OCI-LY7 (cell line): ENCODE measurements around the gene RPS6KA2. TPM values are rescaled to one million over a fixed set of nuclear protein-coding genes. Genes with fewer than 3 reads are reported as not detected.

ENCODE experiments used
- BruUV-seq: library from RNA; stranded (reverse); fragments of 400-500 nt; replicated peaks from 2 replicates; lab custom pipeline; 2021; lab: Mats Ljungman, UMichigan
- CTCF ChIA-PET: fragments of 300-600 bp; sonication (Branson Sonifier 250); formaldehyde crosslinking; loops from one replicate; lab custom pipeline; 2022; ENCODE audit warnings: antibody characterized with exemption; ENCODE audit not compliant: unreplicated experiment; lab: Charles Lee
- POLR2A ChIA-PET: fragments of 300-600 bp; sonication (Branson Sonifier 250); formaldehyde crosslinking; loops from one replicate; lab custom pipeline; 2022; ENCODE audit warnings: antibody characterized with exemption; lab: Charles Lee
- DNase-seq: peaks from one replicate; pipeline ENCODE4 v3.0.0-alpha.2; 2015; ENCODE audit warnings: low spot score
- H2AFZ ChIP-seq: fragments of 200-600 bp; sonication (generic), shearing (Covaris generic); 2 replicates; pipeline ENCODE4 v1.6.1; 2014; ENCODE audit warnings: mild to moderate bottlenecking, antibody characterized with exemption, low read length, moderate library complexity
- H3K27ac ChIP-seq: fragments of 200-600 bp; sonication (generic); 2 replicates; pipeline ENCODE4 v1.5.1; 2014; ENCODE audit warnings: mixed run types, low read depth, mild to moderate bottlenecking, moderate library complexity, low read length, inconsistent platforms; ENCODE audit not compliant: poor library complexity, severe bottlenecking
- H3K36me3 ChIP-seq: fragments of 200-600 bp; sonication (generic); 2 replicates; pipeline ENCODE4 v1.6.1; 2014; ENCODE audit warnings: mild to moderate bottlenecking, antibody characterized with exemption, low read length, moderate library complexity, mixed read lengths; ENCODE audit not compliant: insufficient read depth
- H3K4me1 ChIP-seq: fragments of 200-600 bp; sonication (generic); 2 replicates; pipeline ENCODE4 v1.5.1; 2014; ENCODE audit warnings: mild to moderate bottlenecking, low read length; ENCODE audit not compliant: insufficient read depth, poor library complexity, severe bottlenecking
- H3K4me2 ChIP-seq: fragments of 200-600 bp; sonication (generic); 2 replicates; pipeline ENCODE4 v1.6.1; 2014; ENCODE audit warnings: mild to moderate bottlenecking, low read length
- H3K4me3 ChIP-seq: fragments of 200-600 bp; sonication (generic); 2 replicates; pipeline ENCODE4 v1.5.1; 2014; ENCODE audit warnings: mild to moderate bottlenecking, low read depth, low read length; ENCODE audit not compliant: poor library complexity, severe bottlenecking
- H3K79me2 ChIP-seq: fragments of 200-600 bp; sonication (generic); 2 replicates; pipeline ENCODE4 v1.6.1; 2016; ENCODE audit warnings: low read depth, mild to moderate bottlenecking, low read length, moderate library complexity, mixed read lengths; ENCODE audit not compliant: insufficient read depth
- H3K9me2 ChIP-seq: fragments of 200-600 bp; sonication (generic); 2 replicates; pipeline ENCODE4 v1.6.1; 2016; ENCODE audit warnings: mild to moderate bottlenecking, low read length, mixed read lengths; ENCODE audit not compliant: insufficient read depth
- H3K9me3 ChIP-seq: fragments of 200-600 bp; sonication (generic); 2 replicates; pipeline ENCODE4 v1.6.1; 2014; ENCODE audit warnings: mild to moderate bottlenecking, mixed run types, low read length, mixed read lengths
- H4K20me1 ChIP-seq: fragments of 200-600 bp; sonication (generic); 2 replicates; pipeline ENCODE4 v1.6.1; 2014; ENCODE audit warnings: mild to moderate bottlenecking, antibody characterized with exemption, low read length, moderate library complexity, mixed read lengths; ENCODE audit not compliant: insufficient read depth
- EZH2phosphoT487 ChIP-seq: fragments of 200-600 bp; sonication (generic); IDR thresholded peaks from 2 replicates; pipeline ENCODE4 v1.6.1; 2018; ENCODE audit warnings: low read depth, borderline replicate concordance, mild to moderate bottlenecking, mixed run types, antibody characterized with exemption, low read length, moderate library complexity, mixed read lengths
- intact Hi-C: fragments of 100-400 bp; cut with micrococcal nuclease; formaldehyde crosslinking; loops from one replicate; pipeline ENCODE4 v1.10.0; 2022; ENCODE audit not compliant: unreplicated experiment
- total RNA-seq, 2 experiments: library from RNA; depleted of rRNA in 1 of 2; stranded (reverse); fragments of >200 nt in 1 of 2; shearing (Covaris generic) in 1 of 2; gene quantifications; 2 replicates each; pipeline ENCODE4 v1.2.3, GENCODE V29; 2014 to 2022
- TF ChIP-seq, protein P1 (sequence below): fragments of 200-600 bp; sonication (generic); conservative IDR thresholded peaks from 2 replicates; pipeline ENCODE4 v1.5.1; 2014; ENCODE audit warnings: mild to moderate bottlenecking, antibody characterized with exemption, low read length, moderate library complexity, mixed read lengths

The RPS6KA2 gene
- total RNA-seq, 2 experiments from 2014 or later, result 0.69 to 1.9 TPM

GRCh38 chr6:166562726-166563125 is 64.3 kb downstream of the RPS6KA2 start:
- H3K4me2 ChIP-seq, result no peak overlapping the region
- H3K4me3 ChIP-seq, result no peak overlapping the region
- H3K9me3 ChIP-seq, result no peaks in the 10 kb centered on the region
- POLR2A ChIA-PET, result interaction anchor here (0.9 kb wide), 1 partner anchor 9 kb away, joined by 3 read pairs; no protein-coding TSS in a partner anchor
- DNase-seq, result no peak
- H3K9me2 ChIP-seq, result no peaks in the 10 kb centered on the region
- H2AFZ ChIP-seq, result no peak overlapping the region
- CTCF ChIA-PET, result no interaction called here
- H3K79me2 ChIP-seq, result no peaks in the 10 kb centered on the region
- BruUV-seq, result no TSS peak
- TF ChIP-seq EZH2phosphoT487, result no peak
- TF ChIP-seq, protein P1, sequence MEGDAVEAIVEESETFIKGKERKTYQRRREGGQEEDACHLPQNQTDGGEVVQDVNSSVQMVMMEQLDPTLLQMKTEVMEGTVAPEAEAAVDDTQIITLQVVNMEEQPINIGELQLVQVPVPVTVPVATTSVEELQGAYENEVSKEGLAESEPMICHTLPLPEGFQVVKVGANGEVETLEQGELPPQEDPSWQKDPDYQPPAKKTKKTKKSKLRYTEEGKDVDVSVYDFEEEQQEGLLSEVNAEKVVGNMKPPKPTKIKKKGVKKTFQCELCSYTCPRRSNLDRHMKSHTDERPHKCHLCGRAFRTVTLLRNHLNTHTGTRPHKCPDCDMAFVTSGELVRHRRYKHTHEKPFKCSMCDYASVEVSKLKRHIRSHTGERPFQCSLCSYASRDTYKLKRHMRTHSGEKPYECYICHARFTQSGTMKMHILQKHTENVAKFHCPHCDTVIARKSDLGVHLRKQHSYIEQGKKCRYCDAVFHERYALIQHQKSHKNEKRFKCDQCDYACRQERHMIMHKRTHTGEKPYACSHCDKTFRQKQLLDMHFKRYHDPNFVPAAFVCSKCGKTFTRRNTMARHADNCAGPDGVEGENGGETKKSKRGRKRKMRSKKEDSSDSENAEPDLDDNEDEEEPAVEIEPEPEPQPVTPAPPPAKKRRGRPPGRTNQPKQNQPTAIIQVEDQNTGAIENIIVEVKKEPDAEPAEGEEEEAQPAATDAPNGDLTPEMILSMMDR, result no peak
- no peaks in the 10 kb centered on the region for H3K36me3 ChIP-seq
- H3K4me1 ChIP-seq, result no peaks in the 10 kb centered on the region
- H3K27ac ChIP-seq, result no peak overlapping the region
- H4K20me1 ChIP-seq, result no peaks in the 10 kb centered on the region
- intact Hi-C loops, result no loop called here

DNA sequence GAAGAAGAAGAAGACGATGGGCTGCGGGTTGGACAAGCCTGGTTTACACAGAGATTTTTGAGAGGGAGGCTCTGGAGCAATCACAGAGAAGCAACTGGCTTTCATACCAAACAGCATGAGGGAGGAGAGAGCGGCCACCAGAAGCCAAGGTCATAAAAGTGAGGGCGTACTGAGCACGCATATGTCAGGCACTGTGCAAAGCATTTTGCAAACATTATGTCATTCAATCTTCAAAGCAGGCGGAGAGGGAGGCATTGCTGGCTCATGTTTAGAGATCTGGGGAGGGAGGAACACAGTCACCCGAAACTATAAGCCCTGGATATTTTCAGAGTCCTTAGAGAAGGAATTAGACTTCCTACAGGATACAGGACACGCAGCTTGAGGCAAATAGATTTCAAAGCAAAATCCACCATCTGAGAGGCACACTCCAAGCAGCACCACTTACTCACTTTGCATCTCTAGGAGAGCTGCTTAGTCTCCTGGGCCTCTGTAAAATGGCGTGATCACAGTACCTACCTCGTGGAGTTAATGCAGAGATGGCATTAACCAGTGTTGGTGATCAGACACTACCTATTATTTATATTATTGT is 65.2 kb downstream of the RPS6KA2 start:
- H2AFZ ChIP-seq, result no peak overlapping the region
- no peak for TF ChIP-seq EZH2phosphoT487
- TF ChIP-seq, protein P1, result no peak
- intact Hi-C loops, result no loop called here
- H3K4me3 ChIP-seq, result no peak overlapping the region
- H3K9me3 ChIP-seq, result no peaks in the 10 kb centered on the region
- no peak for DNase-seq
- H3K4me2 ChIP-seq, result no peak overlapping the region
- H3K27ac ChIP-seq, result no peak overlapping the region
- POLR2A ChIA-PET, result no interaction called here
- no peaks in the 10 kb centered on the region for H3K79me2 ChIP-seq
- no peaks in the 10 kb centered on the region for H3K36me3 ChIP-seq
- no TSS peak for BruUV-seq
- CTCF ChIA-PET, result no interaction called here
- H4K20me1 ChIP-seq, result no peaks in the 10 kb centered on the region
- H3K9me2 ChIP-seq, result no peaks in the 10 kb centered on the region
- H3K4me1 ChIP-seq, result no peaks in the 10 kb centered on the region

- no peak overlapping the region for H3K4me3 ChIP-seq
- BruUV-seq, result no TSS peak
- H3K4me1 ChIP-seq, result no peaks in the 10 kb centered on the region
- H3K36me3 ChIP-seq, result no peaks in the 10 kb centered on the region
- no peak overlapping the region for H3K27ac ChIP-seq
- H4K20me1 ChIP-seq, result no peaks in the 10 kb centered on the region
- ChIA-PET POLR2A (no interaction called here), CTCF (no interaction called here)
- no peak overlapping the region for H3K4me2 ChIP-seq
- no peaks in the 10 kb centered on the region for H3K9me2 ChIP-seq
- no peak for DNase-seq
- TF ChIP-seq, protein P1, result no peak
- no peak for TF ChIP-seq EZH2phosphoT487
- H3K79me2 ChIP-seq, result no peaks in the 10 kb centered on the region
- intact Hi-C loops, result no loop called here
- no peaks in the 10 kb centered on the region for H3K9me3 ChIP-seq
- H2AFZ ChIP-seq, result no peak overlapping the region
Observed at GRCh38 chr6:166560222-166560621, 66.8 kb downstream of the RPS6KA2 start.
